ENCODE results near the gene RDH8. TPM values are rescaled to one million over a fixed set of nuclear protein-coding genes. Genes with fewer than 3 reads are reported as not detected.

Gene RDH8, protein sequence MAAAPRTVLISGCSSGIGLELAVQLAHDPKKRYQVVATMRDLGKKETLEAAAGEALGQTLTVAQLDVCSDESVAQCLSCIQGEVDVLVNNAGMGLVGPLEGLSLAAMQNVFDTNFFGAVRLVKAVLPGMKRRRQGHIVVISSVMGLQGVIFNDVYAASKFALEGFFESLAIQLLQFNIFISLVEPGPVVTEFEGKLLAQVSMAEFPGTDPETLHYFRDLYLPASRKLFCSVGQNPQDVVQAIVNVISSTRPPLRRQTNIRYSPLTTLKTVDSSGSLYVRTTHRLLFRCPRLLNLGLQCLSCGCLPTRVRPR
- total RNA-seq (2022; extraction: Qiagen RNA extraction), result 0.07 to 0.31 TPM (median 0.26 TPM) in 5 replicates

DNA sequence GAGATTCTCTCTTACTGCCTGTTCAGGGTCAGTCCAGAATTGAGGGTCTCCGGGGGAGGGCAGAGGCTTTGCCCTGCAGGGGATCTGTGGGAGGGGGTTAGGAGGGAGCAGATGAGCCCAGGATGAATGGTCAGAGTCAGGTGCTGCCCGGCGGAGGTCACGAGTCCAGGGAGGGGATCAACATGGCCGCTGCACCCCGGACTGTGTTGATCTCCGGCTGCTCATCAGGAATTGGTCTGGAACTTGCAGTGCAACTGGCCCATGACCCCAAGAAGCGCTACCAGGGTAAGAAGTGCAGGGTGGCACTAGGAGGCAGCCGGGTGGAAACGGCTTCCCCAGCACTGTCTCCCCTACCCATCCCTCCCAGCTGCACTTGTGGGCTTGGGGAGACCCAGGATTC is at the start of gene RDH8:
RDH8 (plus strand) TSS at position 168 of the 400 bp plus-strand sequence; CDS start at position 183, 15 bp downstream.

DNA sequence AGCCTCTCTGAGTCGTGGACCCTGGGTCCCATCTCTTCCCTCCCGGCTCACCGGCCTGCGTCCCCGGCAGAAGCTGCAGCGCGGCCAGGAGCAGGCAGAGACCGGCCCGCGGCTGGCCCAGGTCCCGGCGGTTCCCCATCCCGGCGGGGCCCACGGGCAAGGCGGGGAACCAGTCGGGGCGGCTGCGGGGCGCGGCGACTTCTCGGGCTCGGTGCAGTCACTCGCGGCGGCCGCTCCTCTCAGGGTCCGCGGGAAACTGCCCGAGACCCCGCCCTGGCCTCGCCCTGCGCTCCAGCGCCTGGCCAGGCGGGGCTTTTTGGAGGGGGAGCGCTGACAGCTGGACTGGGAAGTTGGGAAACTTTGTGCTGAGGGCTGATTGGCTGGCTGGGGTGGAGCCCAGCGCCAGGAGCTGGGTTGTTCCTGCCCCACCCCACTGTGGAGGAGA is 3.0 kb upstream of the RDH8 start, which contains the start of gene COL5A3:
COL5A3 (minus strand) TSS at position 258 of the 445 bp plus-strand sequence; CDS start at position 139, 119 bp downstream.

Other genes with a start within 250 kb of the RDH8 start
- 0.66 to 1.7 TPM (median 0.80 TPM) in 5 replicates for gene ZNF846, start 244.7 kb upstream of the RDH8 start, total RNA-seq (2022; extraction: Qiagen RNA extraction)
- 12.1 to 15.1 TPM (median 14.6 TPM) in 5 replicates for gene FBXL12, start 194.4 kb upstream of the RDH8 start, total RNA-seq (2022; extraction: Qiagen RNA extraction)
- gene UBL5, start 185.6 kb upstream of the RDH8 start, total RNA-seq (2022; extraction: Qiagen RNA extraction), result 403 to 439 TPM (median 416 TPM) in 5 replicates
- gene PIN1, start 178.2 kb upstream of the RDH8 start, total RNA-seq (2022; extraction: Qiagen RNA extraction), result 56.7 to 87.0 TPM (median 79.1 TPM) in 5 replicates
- 8.4 to 11.8 TPM (median 10.2 TPM) in 5 replicates for gene OLFM2, start 77.0 kb upstream of the RDH8 start, total RNA-seq (2022; extraction: Qiagen RNA extraction)
- 2.6 to 3.6 TPM (median 2.9 TPM) in 5 replicates for gene COL5A3, start 3.0 kb upstream of the RDH8 start, total RNA-seq (2022; extraction: Qiagen RNA extraction)
- 6.6 to 7.5 TPM (median 7.3 TPM) in 5 replicates for gene SHFL, start 72.8 kb downstream of the RDH8 start, total RNA-seq (2022; extraction: Qiagen RNA extraction)
- gene ANGPTL6, start 89.2 kb downstream of the RDH8 start, total RNA-seq (2022; extraction: Qiagen RNA extraction), result 0.05 to 0.10 TPM (median 0.08 TPM) in 5 replicates
- 38.9 to 56.7 TPM (median 51.1 TPM) in 5 replicates for gene PPAN, start 92.9 kb downstream of the RDH8 start, total RNA-seq (2022; extraction: Qiagen RNA extraction)
- 5.2 to 12.0 TPM (median 7.1 TPM) in 5 replicates for gene P2RY11, start 98.2 kb downstream of the RDH8 start, total RNA-seq (2022; extraction: Qiagen RNA extraction)
- 151 to 180 TPM (median 165 TPM) in 5 replicates for gene EIF3G, start 106.4 kb downstream of the RDH8 start, total RNA-seq (2022; extraction: Qiagen RNA extraction)
- 52.4 to 61.5 TPM (median 57.3 TPM) in 5 replicates for gene DNMT1, start 181.5 kb downstream of the RDH8 start, total RNA-seq (2022; extraction: Qiagen RNA extraction)
- 0.38 to 1.1 TPM (median 0.68 TPM) in 5 replicates for gene S1PR2, start 217.8 kb downstream of the RDH8 start, total RNA-seq (2022; extraction: Qiagen RNA extraction)
- gene MRPL4, start 238.7 kb downstream of the RDH8 start, total RNA-seq (2022; extraction: Qiagen RNA extraction), result 53.8 to 80.9 TPM (median 73.2 TPM) in 5 replicates

Data from A549 treated with AZD2906 at 1 μM for 4 hours (cell line).